ENCODE data around the gene NELFA.

Gene NELFA

DNA sequence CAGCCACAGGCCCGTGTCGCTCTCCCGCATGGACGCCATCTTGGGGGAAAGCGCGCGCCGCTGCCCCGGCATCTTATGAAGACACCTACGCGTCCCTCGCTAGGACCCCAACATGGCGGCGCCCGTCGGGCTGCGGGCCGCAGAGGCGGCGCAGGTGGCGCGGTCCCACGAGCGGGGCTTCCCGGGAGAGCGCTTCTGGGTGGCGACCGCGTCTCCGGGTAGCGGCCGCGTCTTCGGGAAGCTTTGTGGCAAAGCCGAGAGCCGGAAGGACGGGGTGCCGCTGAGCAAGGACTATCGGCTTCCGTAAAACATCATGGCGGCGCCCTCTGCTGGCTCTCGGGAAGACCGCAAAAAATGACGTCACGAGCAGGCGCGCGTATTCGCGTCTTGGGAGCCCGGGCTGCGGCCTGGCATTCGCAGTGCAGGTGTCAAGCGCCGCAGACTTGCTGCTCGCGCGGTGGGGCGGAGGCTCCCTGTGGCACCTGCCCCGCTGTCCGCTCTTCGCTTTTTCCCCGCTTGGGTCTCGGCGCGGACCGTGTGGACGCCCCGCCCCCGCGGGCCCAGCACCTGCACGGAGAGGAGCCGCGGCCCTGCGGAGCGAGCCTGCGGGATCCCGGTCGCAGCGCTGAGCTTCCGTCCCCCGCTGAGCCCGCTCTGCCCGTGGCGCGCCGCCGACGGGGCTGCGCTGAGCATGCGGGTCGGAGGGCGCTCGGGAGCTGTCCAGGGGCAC is at the start of gene NELFA:
NELFA (minus strand) TSS at position 54 of the 730 bp plus-strand sequence; CDS start at position 39, 15 bp downstream.
- Histone ChIP-seq H3K36me3 (ENCODE audit: low read depth) (peaks cover 33% of the 10 kb centered on the region), H3K4me3 (ENCODE audit: severe bottlenecking) (peak within 1 kb of the TSS; percentile 64), H3K27ac (ENCODE audit: poor library complexity, severe bottlenecking) (peak within 1 kb of the TSS; percentile 72), H3K4me1 (ENCODE audit: insufficient read depth, poor library complexity, severe bottlenecking) (peaks cover 3% of the 10 kb centered on the region), H3K9me3 (ENCODE audit: severe bottlenecking) (no peaks in the 10 kb centered on the region), H3K27me3 (ENCODE audit: insufficient read depth, poor library complexity, severe bottlenecking) (no peaks in the 10 kb centered on the region)
- TF ChIP-seq, protein P1, sequence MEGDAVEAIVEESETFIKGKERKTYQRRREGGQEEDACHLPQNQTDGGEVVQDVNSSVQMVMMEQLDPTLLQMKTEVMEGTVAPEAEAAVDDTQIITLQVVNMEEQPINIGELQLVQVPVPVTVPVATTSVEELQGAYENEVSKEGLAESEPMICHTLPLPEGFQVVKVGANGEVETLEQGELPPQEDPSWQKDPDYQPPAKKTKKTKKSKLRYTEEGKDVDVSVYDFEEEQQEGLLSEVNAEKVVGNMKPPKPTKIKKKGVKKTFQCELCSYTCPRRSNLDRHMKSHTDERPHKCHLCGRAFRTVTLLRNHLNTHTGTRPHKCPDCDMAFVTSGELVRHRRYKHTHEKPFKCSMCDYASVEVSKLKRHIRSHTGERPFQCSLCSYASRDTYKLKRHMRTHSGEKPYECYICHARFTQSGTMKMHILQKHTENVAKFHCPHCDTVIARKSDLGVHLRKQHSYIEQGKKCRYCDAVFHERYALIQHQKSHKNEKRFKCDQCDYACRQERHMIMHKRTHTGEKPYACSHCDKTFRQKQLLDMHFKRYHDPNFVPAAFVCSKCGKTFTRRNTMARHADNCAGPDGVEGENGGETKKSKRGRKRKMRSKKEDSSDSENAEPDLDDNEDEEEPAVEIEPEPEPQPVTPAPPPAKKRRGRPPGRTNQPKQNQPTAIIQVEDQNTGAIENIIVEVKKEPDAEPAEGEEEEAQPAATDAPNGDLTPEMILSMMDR (IDR thresholded peaks at IDR 0.05; ENCODE audit: poor library complexity, severe bottlenecking), result no peak
- ATAC-seq (ENCODE audit: low read depth) (peak; percentile 82), DNase-seq (ENCODE audit: low spot score) (peak; percentile 94)

DNA sequence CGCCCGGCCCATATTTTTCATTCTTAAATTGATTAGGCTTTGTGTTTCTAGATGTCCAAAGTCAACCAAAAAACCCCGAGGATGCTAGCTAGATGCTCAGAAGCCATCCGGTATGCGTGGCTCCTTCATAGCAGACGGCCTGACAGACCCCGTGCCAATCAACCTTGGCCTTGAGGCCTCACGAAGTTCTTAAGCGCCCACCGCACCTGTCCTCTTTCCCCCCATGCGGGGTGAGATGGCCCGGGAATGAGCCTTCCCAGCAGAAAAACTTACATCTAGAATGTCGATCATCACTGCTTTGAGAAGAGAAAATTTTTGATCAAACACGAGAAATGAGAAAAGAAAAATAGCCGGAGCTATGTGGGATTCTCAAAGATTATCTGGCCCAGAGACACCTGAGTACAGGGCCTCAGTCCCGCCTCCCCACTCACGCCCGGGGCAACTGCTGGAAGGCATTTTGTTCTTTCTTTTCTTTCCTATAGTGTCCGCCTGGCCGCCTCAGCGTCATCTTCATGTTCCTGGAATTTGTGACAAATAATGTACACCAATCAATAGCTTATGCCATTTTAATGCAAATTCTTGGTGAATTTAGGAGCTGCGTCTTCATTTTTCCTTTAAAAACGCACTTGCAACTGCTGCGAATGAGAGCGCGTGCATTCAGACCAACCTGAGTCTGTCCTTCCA is 48.8 kb upstream of the NELFA start:
- Histone ChIP-seq H3K4me1 (ENCODE audit: insufficient read depth, poor library complexity, severe bottlenecking) (no peaks in the 10 kb centered on the region), H3K9me3 (ENCODE audit: severe bottlenecking) (no peaks in the 10 kb centered on the region), H3K36me3 (ENCODE audit: low read depth) (no peaks in the 10 kb centered on the region), H3K27ac (ENCODE audit: poor library complexity, severe bottlenecking) (no peak overlapping the region), H3K27me3 (ENCODE audit: insufficient read depth, poor library complexity, severe bottlenecking) (peaks cover 32% of the 10 kb centered on the region), H3K4me3 (ENCODE audit: severe bottlenecking) (no peak overlapping the region)
- no peak for DNase-seq (ENCODE audit: low spot score)
- ATAC-seq (ENCODE audit: low read depth), result no peak
- TF ChIP-seq, protein P1 (IDR thresholded peaks at IDR 0.05; ENCODE audit: poor library complexity, severe bottlenecking), result no peak

DNA sequence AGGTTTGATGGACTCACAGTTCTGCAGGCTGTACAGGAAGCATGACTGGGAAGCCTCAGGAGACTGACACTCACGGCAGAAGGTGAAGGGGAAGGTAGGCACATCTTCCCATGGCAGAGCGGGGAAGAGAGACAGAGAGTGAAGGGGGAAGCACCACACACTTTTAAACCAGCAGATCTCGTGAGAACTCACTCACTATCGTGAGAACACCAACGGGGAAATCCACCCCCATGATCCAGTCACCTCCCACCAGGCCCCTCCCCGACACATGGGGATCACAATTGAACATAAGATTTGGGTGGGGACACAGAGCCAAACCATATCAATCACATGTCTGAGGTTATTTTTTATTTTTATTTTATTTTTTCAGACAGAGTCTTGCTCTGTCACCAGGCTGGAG is 45.4 kb upstream of the NELFA start:
- H3K27ac ChIP-seq (ENCODE audit: poor library complexity, severe bottlenecking), result no peak overlapping the region
- no peaks in the 10 kb centered on the region for H3K36me3 ChIP-seq (ENCODE audit: low read depth)
- H3K4me3 ChIP-seq (ENCODE audit: severe bottlenecking), result no peak overlapping the region
- TF ChIP-seq, protein P1 (IDR thresholded peaks at IDR 0.05; ENCODE audit: poor library complexity, severe bottlenecking), result no peak
- ATAC-seq (ENCODE audit: low read depth) (no peak), DNase-seq (ENCODE audit: low spot score) (no peak)
- peaks cover 28% of the 10 kb centered on the region for H3K27me3 ChIP-seq (ENCODE audit: insufficient read depth, poor library complexity, severe bottlenecking)
- no peaks in the 10 kb centered on the region for H3K9me3 ChIP-seq (ENCODE audit: severe bottlenecking)
- H3K4me1 ChIP-seq (ENCODE audit: insufficient read depth, poor library complexity, severe bottlenecking), result no peaks in the 10 kb centered on the region

DNA sequence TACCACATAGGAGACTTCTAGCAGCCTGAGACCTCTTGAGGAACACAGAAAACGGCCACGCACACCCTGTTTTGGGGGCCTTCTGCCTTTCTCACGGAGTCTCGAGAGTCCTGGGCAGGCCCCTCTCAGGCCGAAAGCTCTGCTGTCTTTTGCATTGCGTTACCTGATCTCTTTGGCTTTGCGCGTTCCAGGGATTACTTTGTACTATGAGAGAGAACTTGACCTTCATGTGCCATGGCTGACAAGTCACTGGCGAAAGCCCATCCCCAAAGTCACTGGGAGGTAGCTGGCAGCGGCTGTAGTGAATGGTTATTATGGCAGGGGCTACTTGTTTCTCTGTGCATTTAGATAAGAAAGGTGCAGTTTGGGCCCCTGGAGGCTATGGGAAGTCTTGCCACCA is 42.3 kb upstream of the NELFA start:
- H3K36me3 ChIP-seq (ENCODE audit: low read depth), result no peaks in the 10 kb centered on the region
- H3K4me3 ChIP-seq (ENCODE audit: severe bottlenecking), result no peak overlapping the region
- H3K27me3 ChIP-seq (ENCODE audit: insufficient read depth, poor library complexity, severe bottlenecking), result peaks cover 7% of the 10 kb centered on the region
- no peaks in the 10 kb centered on the region for H3K4me1 ChIP-seq (ENCODE audit: insufficient read depth, poor library complexity, severe bottlenecking)
- H3K27ac ChIP-seq (ENCODE audit: poor library complexity, severe bottlenecking), result no peak overlapping the region
- TF ChIP-seq, protein P1 (IDR thresholded peaks at IDR 0.05; ENCODE audit: poor library complexity, severe bottlenecking), result no peak
- no peaks in the 10 kb centered on the region for H3K9me3 ChIP-seq (ENCODE audit: severe bottlenecking)
- DNase-seq (ENCODE audit: low spot score) (no peak), ATAC-seq (ENCODE audit: low read depth) (no peak)

DNA sequence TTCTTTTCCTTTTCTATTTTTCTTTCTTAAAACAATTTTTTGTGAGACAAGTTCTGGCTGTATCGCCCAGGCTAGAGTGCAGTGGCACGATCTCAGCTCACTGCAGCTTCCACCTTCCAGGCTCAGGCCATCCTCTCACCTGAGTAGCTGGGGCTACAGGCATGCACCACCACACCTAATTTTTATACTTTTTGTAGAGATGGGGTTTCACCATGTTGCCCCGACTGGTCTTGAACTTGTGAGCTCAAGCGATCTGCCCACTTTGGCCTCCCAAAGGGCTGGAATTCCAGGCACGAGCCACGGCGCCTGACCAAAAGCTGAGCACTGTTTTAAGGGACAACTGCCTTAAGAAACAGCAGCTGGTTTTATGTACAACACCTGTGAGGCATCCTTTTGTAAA is 41.0 kb upstream of the NELFA start:
- H3K27me3 ChIP-seq (ENCODE audit: insufficient read depth, poor library complexity, severe bottlenecking), result no peaks in the 10 kb centered on the region
- ATAC-seq (ENCODE audit: low read depth), result no peak
- no peaks in the 10 kb centered on the region for H3K4me1 ChIP-seq (ENCODE audit: insufficient read depth, poor library complexity, severe bottlenecking)
- H3K27ac ChIP-seq (ENCODE audit: poor library complexity, severe bottlenecking), result no peak overlapping the region
- no peak for DNase-seq (ENCODE audit: low spot score)
- no peak overlapping the region for H3K4me3 ChIP-seq (ENCODE audit: severe bottlenecking)
- TF ChIP-seq, protein P1 (IDR thresholded peaks at IDR 0.05; ENCODE audit: poor library complexity, severe bottlenecking), result no peak
- no peaks in the 10 kb centered on the region for H3K9me3 ChIP-seq (ENCODE audit: severe bottlenecking)
- no peaks in the 10 kb centered on the region for H3K36me3 ChIP-seq (ENCODE audit: low read depth)
